Ovary (tissue), 3 donors: ENCODE measurements around the gene NT5C.

ENCODE experiments used
- EP300 ChIP-seq: sonication (generic); formaldehyde crosslinking; IDR thresholded peaks from one replicate; pipeline ENCODE4 v1.6.1; 2017; ENCODE audit warnings: antibody characterized with exemption
- POLR2A ChIP-seq: fragments of 450-650 bp; IDR thresholded peaks from one replicate; pipeline ENCODE4 v1.6.1; 2017; ENCODE audit warnings: antibody characterized with exemption, mild to moderate bottlenecking, moderate library complexity
- TF ChIP-seq, protein P1 (sequence below), 3 donors: fragments of 450-650 bp in 2 of 3; fragments of 200-600 bp in 1 of 3; IDR thresholded peaks; one replicate each; pipeline versions ENCODE4 v1.5.1 to v1.8.0; 2016 to 2022; ENCODE audit warnings: antibody characterized with exemption in 3 of 3, mild to moderate bottlenecking in 1 of 3
- donor health status: DM: no; HTN: no; CAD: no.

DNA sequence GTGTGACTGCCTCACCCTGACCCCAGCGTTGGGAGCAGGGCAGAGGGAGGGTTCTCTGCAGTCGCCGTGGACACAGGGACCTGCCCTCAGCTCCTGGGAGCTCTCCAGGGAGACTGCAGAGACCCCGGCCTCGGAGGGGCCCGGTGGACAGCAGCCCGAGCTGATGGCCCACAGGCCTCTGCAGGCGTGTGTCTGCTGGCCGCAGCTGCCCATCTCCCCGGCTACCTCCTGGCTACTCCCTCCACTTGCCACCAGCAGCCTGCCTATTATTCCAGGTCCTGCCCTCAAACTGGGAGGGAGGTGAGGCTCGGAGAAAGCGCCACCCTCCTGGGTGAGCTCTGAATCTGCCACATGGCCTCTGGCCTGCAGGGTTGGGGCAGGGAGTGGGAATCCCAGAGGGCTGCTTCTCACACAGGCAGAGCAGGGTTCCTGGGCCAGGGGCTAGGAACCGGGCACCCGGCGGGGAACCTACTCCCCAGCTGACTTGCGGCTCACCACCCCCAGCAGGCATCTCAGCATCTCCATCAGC, 36.6 kb downstream of the NT5C start:
- TF ChIP-seq POLR2A (no peak), EP300 (no peak)
- TF ChIP-seq, protein P1, sequence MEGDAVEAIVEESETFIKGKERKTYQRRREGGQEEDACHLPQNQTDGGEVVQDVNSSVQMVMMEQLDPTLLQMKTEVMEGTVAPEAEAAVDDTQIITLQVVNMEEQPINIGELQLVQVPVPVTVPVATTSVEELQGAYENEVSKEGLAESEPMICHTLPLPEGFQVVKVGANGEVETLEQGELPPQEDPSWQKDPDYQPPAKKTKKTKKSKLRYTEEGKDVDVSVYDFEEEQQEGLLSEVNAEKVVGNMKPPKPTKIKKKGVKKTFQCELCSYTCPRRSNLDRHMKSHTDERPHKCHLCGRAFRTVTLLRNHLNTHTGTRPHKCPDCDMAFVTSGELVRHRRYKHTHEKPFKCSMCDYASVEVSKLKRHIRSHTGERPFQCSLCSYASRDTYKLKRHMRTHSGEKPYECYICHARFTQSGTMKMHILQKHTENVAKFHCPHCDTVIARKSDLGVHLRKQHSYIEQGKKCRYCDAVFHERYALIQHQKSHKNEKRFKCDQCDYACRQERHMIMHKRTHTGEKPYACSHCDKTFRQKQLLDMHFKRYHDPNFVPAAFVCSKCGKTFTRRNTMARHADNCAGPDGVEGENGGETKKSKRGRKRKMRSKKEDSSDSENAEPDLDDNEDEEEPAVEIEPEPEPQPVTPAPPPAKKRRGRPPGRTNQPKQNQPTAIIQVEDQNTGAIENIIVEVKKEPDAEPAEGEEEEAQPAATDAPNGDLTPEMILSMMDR (IDR thresholded peaks at IDR 0.05): no peak
